GM18909 (cell line): ENCODE measurements around the gene CRACDL.

ENCODE experiments used
- ATAC-seq: cut with Tn5 transposase; IDR thresholded peaks from one replicate; pipeline ENCODE4 v1.9.1; 2021; ENCODE audit warnings: mild to moderate bottlenecking; ENCODE audit not compliant: unreplicated experiment, poor library complexity

Gene CRACDL

DNA sequence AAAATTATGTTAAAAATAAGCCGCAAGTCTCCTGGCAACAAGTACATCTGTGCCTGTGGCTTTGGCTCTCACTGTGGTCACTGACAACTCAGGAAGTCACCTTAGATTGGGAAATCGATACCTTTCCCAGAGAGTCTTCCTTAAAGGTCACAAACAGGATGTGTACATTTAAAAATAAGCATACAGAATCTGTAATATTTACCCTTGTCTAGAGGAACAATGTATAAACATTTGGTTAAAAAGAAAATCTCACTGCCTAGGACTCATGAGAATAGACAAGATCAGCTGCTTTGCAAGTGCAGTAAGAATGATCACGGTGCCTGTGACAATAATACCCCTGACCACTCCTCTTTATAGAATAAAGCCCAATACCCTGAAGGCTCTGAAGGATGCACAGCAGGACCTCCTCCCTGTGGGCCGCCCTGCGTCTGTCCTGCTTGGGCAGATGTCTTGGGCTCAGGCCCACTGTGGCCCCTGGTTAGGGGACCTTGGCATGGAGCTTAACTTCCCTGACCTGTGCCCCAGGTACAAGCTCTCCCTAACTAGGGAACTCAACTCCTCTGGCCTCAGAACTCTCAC lies 107.1 kb downstream of the CRACDL start:
- ATAC-seq = no peak

DNA sequence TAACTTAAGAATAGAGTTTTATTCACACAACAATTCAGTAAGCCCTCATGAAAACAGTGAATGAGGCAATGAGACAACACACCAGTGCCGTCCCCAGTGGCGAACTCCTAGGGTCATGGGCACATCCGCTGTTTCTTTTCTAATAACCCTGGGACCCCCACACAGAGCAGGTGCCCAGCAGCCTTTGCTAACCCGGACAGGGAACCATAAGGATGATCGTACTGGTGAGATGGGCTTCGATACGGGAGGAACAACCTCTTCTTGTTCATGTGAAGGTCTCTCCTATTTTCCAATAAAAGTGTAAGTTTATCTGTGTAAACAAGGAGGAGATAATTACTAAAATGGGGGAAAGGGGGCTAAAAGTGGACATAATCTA lies 107.7 kb downstream of the CRACDL start:
- ATAC-seq = no peak

DNA sequence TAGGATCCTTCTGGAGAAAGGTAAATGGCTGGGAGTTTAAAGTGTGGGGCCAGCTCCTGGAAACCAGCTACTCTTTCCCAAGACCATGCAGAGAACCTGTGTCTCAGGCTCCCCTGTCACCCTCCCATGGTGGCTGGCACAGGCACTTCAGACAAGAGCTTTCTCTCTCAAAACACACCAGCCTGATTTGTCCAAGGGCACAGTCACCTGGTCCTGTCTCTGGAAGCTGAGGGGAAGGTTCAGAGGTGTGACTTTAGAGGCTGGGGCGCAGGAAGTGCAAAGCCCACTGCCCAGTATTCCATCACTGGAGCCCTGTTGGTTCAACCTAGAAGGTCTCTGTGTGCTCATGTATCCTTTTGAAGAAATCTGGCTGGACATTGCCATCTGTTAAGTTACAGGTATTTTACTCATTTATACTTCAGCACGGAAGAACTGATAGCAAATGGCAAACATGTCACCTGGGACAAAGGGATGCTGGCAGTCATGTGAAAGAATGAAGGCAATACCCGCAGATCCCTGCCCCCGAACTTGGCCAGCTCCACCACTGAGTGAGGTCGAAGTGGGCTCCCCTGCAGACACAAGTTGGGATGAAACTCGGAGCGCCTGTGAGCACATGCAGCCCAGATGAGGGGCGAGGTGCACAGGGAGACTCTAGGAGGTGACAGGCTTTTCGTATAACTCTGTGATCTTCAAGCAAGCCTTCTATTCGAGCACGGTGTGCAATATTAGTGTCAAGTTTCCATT lies 108.2 kb downstream of the CRACDL start:
- no peak for ATAC-seq

DNA sequence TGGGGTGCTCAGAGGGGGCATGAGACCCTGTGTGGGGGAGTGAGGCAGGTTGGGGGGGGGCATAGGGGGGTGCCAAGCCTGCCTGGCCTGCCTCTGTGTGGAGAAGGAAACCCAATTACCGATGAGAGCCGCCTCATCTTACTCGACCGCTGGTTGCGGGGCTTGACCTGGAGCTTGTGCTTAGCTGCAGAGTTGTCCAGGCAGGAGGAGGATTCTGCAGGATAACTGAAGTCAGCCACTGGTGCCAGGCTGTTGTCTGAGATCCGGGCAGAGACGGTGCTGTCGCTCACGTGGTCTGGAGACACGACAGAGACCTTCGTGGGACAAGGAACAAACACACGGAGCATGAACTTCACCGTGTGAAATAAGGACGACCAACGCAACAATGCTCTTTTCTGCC lies 109.2 kb downstream of the CRACDL start:
- no peak for ATAC-seq

DNA sequence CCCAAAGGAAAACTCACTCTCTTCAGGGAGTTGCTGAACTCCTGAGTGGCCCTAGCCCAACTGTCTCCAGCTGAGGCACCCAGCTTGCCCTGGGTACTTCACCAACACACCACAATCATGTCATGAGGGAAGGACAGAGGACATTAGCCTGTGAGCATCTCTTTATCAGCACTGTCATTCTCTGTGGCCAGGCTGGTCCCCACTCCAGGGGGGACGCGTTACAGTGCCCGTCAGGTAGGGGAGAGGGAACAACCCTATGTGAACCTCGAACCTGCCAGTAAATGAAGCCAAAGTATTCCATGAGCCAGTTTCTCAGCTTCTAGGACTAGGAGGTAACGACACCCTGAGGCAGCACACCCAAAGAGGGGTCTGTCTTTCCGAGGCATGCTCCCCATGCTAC lies 110.2 kb downstream of the CRACDL start:
- no peak for ATAC-seq

DNA sequence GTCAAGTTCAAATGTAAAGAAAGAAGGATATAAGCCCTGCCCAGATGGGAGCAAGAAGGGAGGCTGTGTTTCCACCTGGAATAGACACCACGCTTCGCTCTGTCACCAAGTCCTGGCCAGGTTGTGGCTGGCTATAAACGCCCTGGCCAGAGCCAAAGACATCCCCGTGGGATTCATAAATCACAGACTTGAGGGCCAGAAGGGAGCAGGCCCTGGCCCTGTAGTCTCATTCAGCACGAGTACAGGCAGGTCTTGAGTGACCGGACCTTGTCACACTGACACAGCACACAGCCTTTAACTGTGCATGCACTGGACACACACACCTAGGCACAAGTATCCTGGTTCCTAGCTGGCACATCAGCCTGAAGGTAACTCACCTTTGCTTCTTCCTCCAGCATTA lies 110.6 kb downstream of the CRACDL start:
- ATAC-seq = no peak

DNA sequence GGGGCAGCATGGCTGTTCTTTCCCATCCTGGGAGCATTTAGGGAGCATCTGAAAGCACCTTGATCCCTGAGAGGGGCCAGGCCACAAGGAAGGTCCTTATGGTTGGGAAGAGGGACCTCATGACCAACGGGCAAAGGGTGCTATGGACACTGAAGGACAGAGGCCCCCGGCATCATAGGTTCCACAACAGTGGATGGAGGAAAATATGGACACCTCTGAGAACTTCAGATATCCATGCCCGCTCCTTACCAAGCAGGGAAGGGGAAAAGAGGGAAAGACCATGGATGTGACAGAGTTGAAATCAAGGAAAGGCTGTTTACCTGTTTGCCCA lies 111.0 kb downstream of the CRACDL start:
- ATAC-seq = no peak

DNA sequence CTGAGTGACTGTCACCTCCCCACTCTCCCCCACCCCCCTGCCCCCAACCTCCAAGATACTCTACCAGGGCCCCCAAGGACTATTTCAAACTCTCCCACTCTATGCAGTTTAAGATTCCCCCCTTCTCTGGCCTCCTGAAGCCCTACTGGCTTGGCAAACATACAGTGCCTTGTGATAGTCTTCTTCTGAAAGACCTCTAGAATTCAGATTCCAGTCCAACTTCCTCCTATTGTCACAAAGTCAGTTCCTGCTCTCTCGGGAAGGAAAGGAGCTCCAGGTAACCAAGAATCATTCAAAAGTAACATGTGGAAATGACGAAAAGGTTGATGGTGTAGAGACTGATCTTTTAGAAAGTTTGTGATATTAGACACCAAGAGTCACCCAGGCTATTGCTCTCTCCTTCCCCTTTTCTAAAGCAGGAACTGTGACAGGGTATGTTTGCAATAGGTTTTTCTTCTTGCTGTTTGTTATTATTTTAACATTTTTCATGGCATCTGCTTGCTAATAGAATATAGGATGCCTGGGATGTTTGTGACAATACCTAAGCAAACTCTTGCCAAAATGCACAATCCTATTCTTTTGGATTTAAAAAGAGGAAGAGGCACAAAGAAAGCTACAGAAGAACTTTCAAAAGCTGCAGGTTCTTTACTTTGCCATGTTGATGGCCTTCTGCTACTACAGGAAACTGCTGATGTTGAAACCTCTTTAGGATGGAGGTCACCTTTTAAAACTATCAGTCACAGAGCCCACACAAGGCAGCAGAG lies 111.6 kb downstream of the CRACDL start:
- ATAC-seq = no peak

DNA sequence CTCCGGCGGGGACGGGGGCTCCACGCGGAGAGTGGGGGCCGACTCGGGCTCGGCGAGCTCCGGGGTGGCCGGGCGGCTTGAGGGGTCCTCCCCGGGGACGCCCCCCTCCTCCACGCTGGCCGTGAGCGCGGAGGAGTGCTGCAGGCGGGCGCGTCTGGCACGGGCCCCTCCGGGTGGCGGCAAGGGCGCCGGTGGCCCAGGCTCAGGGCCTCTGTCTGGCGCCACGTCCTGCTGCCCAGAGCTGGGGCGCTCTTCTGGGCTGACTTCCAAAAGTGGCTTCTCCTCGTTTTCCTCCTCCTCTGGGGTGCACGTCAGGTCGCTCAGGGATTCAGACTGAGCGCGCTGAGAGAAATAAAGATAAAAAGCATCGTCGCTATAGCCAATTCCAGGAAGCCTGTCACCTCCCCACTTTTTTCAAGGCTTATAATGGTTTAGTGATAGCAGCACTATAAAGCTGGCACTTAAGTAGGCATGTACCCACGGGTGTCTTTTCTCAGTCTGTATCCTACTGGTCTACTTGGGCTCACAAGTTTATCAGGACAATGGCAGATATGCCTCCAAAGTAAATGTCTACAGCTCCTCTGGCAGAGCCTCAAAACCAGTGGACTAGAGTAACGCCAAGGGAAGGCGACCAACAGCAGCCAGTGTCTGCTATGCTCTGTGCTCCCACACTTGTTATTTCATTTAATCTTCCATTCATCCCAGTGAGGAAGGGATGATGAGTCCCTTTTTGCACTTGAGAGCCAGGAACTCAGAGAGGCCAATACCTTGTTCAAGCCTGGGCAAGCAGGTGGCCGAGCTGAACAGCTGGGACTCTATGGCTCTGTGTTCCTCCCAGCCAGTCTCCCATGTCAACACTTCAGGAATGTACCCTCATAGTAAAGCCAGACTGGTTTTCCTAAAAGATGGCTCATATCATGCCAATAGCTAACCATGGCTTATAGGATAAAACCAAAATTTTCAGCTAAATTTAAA lies 112.5 kb downstream of the CRACDL start:
- no peak for ATAC-seq

DNA sequence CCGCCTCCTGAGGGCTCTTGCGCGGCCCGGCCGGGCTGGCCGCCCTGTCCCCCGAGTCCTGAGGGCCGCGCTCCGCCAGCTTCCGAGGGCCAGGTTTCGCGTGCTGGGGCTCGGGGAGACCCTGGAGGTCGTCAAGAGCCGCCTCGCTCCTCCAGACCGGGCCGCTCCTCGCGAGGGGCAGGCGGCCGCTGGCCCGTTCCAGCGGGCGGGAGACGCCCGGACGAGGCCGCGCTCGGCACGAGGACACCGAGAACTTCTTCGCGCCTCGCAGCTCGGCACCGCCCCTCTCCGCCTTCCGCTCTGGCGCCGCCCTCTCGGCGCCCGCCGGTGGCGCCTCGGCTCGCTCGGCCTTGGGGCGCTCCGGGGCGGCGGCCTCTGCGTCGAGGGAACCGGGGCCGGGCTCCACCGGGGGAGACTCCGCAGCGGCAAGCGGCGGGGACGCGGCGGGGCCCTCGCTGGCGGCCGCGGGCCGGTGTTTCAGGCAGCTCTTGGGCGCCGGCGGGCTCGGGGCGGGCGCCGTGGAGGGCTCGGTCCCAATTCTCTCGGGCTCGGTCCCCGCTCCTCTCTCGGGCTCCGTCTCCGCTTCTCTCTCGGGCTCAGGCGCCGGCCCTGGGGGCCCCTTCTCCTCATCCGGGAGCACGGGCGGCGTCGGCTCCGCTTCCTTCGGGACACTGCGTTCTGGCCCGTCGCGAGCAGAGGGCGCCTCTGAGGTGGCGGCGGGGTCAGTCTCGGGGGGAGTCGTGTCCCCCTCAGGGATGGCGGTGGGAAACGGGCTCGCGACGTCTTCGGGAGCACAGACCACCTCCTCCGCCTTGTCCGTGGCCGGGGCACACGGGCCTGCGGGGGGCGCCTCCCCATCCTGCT lies 113.5 kb downstream of the CRACDL start:
- no peak for ATAC-seq

DNA sequence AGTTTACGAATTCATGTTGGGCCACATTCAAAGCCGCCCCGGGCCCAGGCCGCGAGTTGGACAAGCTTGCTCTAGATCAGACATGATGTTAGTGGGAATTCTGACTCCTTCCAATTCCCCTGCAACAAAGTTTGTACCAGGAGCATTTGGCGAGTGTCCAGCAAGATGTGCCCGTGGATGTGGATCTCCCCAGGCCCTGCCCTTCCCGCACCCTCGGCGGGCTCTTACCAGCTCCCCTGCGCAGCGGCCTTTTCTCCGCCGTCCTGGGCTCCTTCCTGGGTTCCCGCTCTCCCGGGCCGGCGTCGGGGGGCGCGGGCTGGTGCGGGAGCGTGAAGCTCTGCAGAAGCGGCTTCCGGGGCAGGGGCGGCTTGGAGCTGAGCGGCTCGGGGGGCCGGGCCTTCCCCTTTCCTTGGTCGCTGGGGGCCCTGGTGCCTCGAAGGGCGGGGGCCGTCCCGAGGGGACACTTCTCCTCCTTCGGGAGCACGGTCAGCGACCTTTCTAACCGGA lies 114.3 kb downstream of the CRACDL start:
- no peak for ATAC-seq

DNA sequence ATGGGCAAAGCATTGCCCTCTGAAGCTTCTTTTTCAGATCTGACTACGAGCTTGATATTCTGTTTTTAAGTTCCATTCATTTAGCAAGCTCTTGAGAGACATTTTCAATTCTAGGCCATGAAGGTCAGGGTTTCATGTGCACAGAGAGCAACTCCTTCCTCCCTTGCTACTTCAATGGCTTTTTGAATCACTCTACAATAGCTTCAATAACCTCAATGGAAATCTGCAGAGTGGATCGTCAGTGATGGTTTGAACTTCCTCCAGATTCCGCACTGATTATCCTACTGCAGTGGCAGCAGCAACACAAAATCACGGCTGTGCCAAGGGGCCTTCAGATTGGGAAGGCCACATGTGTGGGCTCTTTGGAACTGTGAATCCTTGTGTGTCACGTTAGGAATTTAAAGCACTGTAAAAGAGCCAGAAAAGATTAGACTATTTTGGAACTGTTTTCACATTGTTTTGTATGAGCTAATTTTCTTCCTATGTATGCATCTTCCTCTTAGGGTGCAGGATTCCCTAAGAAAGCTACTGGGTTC lies 116.7 kb downstream of the CRACDL start:
- no peak for ATAC-seq

DNA sequence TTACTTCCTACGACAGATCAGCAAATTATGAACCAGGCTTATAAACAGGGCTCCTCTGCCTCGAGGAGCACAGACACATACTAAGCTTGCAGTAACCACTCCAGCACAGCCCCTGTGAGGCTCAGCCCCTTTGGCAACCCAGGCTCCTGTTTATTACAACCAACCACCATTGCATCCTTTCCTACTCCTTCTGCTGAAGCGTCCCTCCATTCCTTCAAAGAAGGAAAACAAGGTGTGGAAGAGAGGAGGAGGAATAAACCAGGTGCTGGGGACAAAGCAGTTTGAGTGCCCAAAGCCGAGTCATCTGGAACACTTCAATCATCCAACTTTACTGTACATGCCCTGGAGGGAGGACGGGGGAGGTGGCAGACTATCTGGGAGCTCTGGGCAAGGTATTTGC lies 117.9 kb downstream of the CRACDL start:
- ATAC-seq = no peak

DNA sequence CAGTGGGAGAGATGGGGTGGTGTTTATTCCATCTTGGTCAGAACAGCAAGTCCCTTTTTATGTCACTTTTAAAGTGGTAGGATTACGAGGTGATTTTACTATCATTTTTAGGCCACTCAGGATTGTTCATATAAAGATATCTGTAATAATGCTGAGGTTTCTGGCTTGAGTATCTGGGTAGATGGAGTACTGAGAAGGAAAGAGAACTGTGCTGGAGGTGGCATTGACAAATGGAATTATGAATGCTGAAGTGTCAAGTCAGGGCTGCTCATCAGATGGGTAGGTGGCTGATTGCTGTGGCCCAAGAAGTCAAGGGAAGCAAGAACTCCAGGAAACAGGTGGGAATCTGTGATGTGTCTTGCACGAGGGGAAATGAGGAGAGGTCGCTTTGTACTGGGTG lies 119.7 kb downstream of the CRACDL start:
- ATAC-seq = no peak

DNA sequence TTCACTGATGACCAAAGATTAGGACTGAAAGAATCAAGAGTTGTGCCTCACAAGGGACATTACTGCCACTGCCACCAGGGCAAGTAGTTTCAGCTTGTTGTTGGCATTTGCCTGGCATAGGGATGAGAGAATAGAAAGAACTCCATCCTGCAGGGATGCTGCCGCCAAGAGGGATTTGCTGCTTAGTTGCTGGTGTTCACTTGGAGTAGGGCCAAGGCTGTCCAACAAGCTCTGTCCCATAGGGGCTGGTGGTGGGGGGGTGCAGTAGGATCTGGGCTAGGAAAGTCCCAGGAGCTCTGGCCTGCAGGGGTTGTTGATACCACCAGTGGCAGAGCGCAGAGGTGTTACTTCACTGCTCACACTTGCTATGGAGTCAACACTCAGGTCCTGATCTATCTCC lies 120.2 kb downstream of the CRACDL start:
- no peak for ATAC-seq

DNA sequence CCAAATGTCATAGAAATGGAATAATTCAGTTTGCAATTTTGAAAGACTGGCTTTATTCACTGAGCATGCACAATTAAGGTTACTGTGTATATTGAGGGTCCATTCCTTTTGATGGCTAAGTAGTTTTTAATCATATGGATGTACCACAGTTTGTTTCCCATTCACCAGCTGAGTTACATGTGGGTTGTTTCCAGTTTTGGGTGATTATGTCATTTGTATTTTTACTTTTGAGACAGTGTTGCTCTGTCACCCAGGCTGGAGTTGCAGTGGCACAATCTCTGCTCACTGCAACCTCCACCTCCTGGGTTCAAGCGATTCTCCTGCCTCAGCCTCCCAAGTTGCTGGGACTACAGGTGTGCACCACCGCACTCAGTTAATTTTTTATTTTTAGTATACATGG lies 124.3 kb downstream of the CRACDL start:
- no peak for ATAC-seq

DNA sequence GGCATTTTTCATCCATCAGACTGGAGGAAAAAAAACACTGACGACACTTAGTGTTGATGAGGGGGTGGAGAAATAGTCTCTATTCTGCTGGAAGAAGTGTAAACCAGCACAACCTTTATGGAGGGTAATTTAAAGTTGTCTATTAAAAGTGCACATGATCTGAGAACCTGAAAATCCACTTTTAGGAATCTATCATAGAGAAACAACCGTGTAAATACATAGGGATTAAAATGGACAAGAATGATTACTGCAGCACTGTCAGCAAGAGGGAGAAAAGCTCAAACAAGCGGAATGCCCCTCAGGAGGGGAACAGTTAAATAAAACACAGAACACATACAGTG lies 125.5 kb downstream of the CRACDL start:
- no peak for ATAC-seq

DNA sequence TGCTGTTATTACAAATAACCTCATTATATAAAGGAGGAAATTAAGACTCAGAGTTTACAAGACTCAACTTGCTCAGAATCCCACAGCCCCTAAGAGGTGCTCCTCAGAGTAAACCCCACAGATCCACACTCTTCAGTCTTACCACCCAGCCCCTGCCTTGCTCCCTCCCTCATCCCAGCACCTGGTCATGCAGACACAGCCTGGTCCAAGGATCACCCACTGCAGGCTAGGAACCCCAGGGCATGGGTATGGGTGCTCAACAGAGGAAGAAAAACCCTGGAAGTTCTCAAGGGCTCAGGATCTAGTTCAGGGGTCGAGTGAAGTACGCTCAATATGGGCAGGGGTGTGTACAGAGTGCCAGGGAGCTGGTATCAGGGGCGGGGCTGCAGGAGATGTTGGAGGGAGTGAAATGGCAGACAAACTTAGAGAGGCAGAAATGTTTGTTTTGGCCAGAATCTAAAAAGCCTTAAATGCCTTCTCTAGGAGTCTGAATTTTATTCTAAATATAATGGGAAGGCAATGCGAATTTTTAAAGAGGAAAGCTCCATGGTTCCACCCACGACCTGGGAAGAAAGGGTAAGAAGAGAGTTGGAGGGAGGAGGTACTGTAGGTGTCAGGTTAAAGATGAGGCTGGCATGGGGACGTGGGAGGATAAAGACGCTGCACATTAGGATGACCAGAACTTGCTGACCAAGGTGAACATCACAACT lies 126.0 kb downstream of the CRACDL start:
- no peak for ATAC-seq

DNA sequence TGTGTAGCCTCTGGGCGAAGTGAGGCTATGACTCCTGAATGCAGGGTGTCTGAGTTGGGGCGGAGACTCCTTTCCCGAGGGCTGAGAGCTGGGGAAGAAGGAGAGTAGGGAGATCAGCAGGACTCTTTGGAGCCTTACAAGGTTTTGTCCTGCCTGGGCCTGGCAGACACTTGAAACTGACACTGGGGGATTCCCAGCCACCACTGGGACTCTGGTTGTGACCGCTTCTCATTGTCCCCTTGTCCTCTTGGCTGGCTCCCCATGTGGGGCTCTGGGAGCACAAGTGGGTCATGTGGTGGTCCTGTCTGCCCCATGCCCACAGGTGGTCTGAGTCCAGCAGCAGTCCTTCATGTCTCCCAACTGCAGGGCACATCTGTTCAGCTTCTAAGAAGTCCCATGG lies 126.9 kb downstream of the CRACDL start:
- no peak for ATAC-seq
